Stromal cell of bone marrow (primary cell): ENCODE results near the gene APOA1.
"Not testable (repeated sequence)": the region's sequence is repeated elsewhere in the genome, so short reads cannot be mapped to it uniquely, and the experiment has no call there.

Experiments
- DNase-seq: peaks from one replicate; pipeline ENCODE4 v3.0.0-alpha.2; 2012; ENCODE audit warnings: low read depth

The APOA1 gene

DNA sequence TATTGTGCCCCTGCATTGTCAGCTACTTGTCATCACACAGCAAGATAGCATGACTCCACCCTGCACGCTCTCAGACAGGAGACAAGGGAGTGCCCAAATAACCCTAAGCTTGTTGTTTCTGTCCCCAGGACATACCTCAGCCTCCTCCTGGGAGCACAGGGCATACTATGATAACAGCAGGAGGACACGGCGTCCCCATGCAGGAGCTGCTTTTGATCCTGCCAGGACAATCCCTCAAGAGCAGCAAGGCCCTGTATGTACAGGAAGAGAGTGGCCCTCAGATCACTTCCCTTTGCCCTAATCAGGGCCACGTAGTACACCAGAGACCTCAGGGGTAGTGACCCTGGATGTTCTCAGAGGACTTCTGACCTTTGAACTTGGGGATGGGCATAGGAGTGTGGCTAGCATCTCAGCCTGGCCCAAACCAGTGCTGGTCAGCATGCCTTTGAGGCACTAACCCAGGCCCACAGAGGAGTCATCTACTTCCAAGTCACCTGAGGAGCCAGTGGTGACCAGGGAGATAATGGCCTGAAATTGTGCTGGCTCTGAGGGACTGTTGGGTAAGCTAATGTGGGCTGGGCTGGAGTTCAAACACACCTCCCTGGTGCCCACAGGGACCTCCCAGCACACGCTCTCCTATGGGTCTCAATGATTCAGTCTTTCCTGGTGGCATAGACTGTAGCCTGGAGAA lies 23.5 kb downstream of the APOA1 start:
- no peak for DNase-seq

DNA sequence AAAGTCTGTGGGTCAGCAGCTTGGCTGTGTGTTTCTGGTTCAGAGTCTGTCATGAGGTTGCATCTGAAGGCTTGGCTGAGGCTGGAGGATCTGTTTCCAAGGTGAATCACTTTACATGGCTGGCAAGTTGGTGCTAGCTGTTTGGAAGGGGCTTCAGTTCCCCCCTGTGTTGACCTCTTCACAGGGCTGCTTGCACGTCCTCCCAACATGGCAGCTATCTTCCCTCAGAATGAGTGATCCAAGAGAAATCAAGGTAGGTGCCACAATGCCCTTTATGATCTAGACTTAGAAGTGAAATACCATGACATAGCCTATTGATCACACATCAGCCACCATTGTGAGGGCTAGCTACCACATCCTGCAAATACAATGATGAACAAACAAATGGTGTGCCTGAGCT lies 24.3 kb downstream of the APOA1 start:
- DNase-seq, result no peak

DNA sequence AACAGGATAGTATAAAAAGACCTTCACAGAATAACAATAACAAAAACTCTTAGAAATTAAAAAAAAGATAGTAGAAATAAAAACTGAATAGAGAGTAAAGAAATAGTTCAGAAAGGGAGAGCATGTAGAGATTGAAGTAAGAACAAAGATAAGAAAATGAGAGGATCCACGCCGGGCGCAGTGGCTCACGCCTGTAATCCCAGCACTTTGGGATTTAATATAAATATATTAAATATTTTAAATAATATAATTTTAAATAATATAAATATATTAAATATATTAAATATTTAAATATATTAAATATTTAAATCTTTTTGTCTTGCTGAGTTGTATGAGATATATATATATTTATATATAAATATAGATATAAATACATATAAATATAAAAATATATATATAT lies 25.3 kb downstream of the APOA1 start:
- DNase-seq, result no peak

DNA sequence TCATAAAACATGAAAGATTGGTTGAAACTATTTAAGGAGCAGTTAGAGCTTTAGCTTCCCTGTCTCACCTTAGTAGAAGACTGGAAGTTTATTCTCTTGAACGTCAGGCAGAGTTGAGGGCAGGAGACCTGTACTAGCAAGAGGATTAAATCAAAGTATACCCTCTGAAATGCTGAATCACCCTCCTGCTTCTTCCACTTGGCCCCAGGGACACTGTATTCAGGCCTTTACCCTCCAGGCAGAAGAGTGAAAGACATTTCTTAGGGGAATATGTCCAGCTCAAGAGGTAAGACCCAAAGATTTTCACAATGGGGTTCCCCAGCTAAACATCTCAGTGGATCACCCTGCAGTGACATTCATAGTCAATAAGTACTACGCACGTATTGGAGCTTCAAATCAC lies 26.2 kb downstream of the APOA1 start:
- no peak for DNase-seq

DNA sequence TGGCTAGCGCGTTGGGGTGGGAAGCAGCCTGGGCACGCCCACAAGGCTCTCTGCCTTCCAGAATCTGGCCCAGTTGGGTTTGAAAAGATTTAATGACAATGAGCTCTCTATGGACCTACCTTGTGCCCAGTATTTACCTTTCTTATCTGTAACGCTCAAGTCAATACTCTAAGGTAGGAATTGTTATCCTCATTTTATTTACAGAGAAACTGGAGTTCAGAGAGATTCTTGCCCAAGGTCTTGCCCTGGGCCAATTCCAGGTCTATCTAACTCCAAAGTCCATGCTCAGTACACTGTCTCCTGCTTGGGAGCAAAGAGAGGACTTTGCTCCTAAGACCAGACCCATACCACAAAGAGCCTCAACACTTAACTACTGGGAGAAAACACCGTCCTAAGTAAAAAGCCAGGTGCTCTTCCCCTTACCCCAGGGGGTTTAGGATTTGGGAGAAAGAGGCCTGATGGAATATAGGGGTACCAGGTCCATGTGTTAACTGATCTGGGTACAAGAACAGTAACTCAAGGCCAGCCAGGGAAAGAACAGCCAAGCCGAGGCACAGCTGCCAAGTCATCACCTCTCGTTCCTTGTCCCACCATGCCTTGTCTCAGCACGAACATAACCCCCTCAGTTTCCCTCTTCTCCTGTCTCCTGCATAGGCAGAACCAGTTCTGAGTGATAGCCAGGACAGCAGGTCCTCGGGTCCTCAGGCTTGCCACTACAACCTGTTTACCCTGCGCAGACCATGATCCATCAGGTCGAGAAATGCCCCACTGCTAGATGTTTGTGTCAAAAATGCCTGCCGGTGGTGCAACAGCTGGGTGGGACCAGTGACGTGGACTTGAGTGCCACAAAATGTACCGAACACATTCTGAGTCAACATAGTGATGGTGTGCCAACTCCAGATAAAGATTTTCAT lies 28.9 kb downstream of the APOA1 start:
- no peak for DNase-seq

DNA sequence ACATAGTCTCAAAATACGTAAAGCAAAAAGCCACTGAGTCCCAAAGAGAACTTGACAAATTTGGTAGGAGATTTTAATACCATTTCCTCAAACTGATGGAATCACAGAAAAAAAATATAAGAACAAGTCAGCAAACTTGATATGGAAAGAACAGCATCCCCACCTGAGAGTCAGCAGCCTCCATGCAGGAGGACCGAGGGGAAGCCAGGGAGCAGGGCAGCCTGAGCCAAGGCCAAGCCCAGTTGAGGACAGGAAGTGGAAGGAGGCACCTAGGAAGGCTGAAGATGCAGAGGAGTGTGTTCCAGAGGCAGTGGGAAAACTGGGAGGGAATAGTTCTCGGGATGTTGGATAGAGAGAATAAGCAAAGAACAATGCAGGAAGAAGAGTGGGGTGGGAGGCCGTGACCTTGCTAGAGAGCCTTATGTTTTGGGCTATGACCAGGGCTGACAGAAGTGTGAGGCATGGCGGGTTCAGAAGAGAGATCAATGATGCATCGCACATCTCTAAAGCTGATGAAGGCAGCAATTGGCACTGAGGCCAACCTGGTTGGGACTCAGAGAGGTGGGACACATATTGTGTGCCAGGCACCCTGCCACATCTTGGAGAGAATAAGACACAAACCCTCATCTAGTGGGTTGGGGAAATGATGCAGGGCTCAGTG lies 29.7 kb downstream of the APOA1 start:
- DNase-seq, result no peak

DNA sequence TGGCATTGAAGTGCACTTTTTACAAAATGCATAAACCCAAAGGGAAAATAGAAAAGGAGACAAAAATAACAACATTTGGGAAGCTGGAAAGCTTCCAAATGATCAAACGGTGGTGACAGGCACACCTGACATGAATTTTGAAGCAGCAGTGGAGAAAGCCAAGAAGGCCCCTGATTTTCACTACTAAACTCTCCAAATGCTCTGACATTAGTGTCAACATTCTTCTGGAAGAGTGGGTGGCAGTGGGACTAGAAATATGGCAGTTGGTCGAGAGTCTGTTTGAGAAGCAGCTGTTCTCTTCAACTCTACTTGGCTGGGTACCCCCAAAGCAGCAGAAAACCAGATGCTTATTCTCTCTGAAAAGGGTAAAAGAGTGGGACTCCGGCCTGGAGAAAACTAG lies 33.4 kb downstream of the APOA1 start:
- no peak for DNase-seq

DNA sequence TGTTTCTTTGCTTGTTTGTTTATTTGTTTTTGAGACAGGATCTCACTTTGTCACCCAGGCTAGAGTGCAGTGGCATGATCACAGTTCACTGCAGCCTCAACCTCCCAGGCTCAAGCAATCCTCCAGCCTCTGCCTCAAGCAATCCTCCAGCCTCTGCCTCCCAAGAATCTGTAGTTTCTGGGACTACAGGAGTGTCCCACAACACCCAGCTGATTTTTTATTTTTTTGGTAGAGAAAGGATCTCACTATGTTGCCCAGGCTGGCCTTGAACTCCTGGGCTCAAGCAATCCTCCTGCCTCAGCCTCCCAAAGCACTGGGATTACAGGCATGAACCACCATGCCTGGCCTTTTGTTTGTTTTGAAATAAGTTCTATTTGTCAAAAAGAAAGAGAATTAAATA lies 35.8 kb downstream of the APOA1 start:
- not testable (repeated sequence) for DNase-seq

DNA sequence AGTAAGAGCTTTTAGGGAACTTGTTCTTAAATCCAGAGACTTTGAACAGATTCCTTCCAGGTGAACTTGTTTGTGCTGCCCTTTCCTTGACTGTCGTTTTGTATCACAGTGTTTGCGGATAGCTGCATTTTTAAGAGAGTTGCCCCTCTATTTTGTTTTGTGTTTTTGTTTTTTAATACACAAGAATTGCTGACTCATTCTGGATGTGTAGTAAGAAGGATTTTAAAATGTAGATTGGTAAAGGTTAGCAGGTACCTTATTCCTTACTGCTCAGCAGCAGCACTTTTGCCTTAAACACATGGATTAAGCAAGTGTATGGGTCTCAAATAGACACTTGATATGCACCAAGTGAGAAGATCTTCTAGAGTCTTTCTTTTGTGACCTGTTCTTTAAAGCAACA lies 36.8 kb downstream of the APOA1 start:
- no peak for DNase-seq

DNA sequence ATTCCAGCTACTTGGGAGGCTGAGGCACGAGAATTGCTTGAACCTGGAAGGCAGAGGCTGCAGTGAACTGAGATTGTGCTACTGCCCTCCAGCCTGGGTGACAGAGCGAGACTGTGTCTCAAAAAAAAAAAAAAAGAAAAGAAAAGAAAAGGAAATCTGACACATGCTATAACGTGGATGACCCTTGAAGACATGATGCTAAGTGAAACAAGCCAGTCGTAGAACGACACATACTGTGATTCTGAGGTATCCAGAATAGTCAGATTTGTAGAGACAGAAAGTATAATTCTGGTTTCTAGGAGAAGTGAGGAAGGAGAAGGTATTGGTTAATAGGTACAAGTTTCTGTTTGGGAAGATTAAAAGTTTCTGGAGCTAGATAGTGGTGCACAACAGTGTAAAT lies 39.1 kb downstream of the APOA1 start:
- DNase-seq, result no peak

DNA sequence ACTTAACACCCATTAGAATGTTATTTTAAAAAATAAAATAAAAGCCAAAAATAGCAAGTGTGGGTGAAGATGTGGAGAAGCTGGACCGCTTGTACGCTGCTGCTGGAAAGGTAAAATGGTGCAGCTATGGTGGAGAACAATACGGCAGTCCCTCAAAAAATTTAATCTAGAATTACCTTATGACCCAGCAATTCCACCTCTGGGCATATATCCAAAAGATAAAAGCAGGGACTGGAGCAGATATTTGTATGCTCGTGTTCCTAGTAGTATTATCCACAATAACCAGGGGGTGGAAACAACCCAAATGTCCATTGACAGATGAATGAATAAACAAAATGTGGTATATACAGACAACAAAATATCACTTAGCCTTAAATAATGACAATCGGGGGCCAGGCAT lies 39.6 kb downstream of the APOA1 start:
- no peak for DNase-seq

DNA sequence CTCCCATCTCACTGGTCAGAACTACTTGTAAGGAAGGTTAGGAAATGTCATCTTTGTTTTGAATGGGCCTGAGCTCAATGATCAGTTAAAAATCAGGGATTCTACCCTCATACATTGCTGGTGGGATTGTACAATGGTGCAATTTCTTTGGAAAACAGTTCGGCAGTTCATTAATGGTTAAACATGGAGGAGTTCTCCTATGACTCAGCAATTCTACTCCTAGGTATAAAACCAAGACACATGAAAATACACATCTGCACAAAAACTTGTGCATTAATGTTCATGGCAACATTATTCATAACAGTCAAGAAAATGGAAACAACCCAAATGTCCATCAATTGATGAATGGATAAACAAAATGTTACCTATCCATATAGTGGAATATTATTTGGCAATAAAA lies 40.9 kb downstream of the APOA1 start:
- no peak for DNase-seq

DNA sequence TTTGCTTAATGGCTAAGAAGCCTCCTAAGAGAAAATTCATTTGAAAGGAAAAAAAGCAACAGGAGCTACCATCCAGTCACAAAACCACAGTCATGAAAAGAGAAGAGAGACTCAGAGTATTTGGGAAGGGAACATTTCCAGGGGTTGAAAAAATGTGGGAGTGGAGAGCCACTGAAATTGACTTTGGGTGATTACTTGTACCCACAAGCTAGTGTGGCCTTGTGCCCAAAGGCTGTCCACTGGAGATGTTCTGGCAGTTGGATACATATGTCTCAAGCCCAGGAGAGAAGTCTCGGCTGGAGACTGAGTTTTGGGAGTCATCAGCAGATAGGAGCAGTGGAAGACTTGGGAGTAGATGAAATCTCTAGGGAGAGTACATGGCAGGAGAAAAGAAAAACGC lies 42.6 kb downstream of the APOA1 start:
- no peak for DNase-seq

DNA sequence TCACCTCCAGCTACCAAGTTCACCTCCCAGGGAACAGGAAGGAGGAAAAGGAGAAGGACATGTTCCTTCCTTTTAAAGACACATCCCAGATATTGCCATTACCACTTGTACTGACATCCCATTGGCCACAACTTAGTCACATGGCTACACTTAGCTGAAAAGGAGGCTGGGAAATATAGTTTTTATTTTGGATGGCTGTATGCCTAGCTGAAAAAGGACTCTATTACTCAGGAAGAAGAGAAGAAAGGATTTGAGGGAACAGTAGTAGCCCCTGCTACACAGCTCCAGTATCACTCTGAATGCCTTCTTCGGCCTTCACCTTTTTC lies 43.7 kb downstream of the APOA1 start:
- no peak for DNase-seq

DNA sequence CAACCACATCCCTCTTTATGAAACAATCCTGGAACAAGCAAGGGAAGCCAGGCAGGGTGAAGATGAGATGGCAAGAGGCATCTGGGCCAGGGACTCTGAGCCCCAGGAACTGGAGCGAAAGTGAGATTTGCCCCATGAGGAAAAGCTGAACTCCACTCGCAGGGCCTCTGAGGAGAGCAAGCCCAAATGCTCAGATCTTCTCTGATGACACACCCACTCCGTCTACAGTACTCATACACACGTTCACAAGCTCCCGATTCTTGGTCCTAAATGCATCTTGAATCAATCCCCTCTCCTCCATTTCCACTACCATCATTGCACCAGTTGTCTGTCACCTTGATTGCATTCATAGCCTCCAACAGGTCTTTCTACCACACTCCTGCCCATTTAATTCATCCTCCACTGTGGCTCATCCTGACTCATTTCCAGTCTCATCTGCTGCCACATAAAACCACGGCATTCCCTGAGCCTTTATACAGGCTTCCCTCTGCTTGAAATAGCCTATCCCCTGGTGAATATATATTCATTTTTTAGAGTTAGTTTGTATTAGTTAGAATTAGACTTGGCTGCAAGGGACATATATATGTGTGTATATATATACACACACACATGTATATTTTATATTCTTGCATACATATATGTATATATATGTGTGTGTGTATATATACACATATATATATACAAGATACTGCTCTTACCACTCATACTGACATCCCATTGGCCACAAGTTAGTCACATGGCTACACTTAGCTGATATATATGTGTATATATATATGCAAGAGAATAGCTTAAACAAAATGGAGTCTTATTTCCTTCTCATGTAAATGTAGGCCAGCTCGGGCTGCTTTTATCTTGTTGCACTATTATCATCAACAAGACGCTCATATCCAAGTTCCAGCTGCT lies 44.3 kb downstream of the APOA1 start:
- no peak for DNase-seq

DNA sequence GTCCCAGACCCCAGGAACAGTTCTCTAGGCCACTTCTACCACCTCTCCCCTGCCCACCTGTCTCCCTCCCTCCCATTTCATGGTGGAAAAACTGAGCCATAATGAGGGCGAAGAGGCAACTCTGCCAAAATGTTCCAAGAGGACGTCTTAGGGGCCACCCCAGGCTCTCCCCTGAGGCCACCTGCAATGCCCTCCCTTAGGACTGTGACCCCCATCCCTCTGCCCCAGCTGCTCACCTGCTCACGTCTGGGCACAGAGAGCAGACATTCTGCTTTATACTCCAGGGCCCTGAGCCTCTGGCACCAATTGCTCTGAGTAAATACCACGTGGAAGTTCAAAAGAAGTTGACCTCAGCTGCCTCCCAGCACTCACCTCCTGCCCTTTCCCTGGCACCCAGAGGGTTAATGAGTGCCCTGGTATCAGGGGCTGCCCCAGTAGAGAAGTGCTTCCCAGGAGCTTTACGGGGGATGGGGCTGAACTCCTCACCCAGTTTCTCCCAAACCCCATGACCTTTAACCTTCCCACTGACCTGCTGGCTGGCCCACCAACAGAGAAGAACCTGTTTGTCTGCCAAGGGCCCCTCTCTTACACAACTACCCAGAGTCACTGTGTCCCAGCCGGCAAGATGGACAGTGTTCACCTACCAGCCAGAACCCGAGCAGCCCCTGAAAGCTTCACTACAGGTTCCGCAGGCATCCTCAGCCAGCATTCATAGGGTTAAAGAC lies 45.1 kb downstream of the APOA1 start:
- DNase-seq, result no peak

DNA sequence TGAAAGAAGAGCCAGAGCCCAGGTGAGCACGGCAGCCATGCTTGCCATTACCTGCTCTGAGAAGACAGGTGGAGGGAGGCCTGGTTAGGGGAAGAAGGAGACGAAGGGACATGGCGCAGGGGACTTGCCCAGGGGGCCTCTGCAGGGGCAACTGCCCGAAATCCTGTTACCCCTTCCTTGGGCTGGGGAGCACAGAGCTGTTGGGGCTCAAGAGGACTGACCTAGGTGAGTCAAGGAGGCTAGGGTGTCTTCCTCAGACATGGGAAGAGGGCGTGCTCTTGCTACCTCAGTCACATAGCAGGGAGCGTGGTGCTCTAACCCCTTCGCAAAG lies 45.6 kb downstream of the APOA1 start, which contains the start of gene APOA5:
Gene APOA5 (minus strand): TSS at position 67 of the 331 bp plus-strand sequence. CDS start 19 bp downstream, at position 48.
- no peak for DNase-seq

DNA sequence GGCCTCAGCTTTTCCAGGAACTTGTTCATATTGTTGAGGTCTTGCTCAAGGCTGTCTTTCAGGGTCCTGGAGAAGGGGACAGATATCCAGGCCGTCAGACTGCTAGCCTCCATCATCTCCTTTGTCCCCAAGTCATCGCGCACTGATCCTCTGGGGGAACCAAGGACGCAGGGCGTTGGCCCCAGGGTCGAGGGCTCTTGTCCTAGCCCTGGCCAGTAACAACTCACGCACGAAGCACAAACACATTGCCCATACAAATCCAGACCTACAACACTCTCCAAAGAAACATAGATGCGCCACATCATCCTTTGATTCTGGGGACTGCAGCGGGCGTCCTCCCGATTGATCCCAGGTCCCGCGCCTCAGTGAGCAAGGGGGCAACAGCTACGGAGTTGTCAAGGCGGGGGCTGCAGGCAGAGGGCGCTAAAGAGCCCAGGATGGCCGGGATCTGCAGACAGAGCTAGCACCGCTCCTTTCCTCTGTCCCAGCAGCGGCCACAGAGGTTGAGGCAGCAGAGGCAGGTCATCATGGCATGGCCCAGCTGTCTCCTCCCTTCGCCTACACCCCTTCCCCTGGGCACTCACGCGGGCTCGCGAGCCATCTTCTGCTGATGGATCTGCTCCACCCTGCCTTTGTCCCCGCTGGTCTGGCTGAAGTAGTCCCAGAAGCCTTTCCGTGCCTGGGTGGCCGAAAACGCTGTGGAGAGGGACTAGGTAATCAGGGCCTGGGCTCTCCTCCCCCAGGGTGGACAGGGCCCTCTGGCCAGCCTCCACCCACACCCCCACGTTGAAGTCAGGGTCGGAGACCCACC lies 46.2 kb downstream of the APOA1 start:
- no peak for DNase-seq

DNA sequence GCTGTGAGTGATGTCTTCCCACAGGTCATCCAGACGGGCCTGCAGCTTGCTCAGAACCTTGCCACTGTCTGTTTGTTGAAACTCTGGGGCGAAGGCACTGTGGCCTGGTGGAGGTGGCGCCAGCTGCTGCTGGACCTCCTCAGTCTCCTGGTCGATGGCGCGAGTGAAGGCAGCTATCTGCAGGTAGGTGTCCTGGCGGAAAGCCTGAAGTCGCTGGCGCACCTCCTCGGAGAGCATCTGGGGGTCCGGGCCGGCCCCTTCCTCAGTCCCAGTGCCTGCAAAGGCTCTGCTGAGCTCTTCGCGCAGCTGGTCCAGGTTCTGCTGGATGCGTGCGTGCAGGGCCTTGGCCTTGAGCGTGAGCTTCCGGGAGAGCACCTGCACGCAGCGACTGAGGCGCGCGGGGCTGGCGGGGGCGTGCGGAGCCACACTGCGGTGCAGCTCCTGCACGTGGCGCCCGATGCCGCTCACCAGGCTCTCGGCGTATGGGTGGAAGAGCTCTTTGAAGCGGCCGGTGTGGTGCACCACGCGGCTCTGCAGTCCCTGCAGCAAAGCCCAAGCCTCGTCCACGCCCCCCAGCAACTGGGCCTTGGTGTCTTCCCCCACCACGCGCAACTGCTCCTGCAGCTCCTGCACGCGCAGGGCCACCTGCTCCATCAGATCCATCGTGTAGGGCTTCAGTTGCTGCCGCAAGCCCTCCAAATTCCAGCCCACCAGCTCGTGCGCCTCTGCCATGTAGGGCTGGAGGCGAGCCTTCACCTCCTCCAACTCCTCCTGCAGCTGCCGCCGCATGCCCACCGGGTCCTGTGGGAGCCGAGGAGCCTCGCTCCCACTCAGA lies 47.0 kb downstream of the APOA1 start:
- DNase-seq, result no peak

DNA sequence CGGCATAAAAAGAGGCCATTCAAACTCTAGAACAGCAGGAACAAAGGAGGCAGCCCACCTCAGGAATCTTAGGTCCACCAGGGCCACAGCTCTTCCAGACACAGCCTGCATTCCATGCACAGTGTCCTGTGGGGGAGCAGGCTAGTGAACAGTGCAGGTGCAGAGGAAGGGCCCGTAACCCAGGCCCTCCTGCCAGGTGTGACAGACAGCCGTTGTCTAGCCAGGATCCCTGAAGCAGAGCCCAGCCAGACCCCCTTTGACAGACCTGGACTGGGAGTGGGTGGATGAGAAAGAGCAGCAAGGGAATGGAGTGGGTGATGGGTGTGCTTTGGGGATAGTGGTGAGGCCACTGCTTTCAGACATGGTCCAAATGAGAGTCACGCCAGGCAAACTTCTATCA lies 48.4 kb downstream of the APOA1 start:
- DNase-seq, result no peak
